Posterior vena cava (tissue), 2 donors: ENCODE measurements around the gene RPS6KA2. TPM values are rescaled to one million over a fixed set of nuclear protein-coding genes. Genes with fewer than 3 reads are reported as not detected.

Experiments
- DNase-seq: peaks from one replicate; pipeline ENCODE4 v3.0.0-alpha.2; 2020; ENCODE audit warnings: low spot score
- intact Hi-C, 2 donors: fragments of 100-400 bp; cut with DNase I; formaldehyde crosslinking; loops; one replicate each; pipeline versions ENCODE4 v1.14.1 to v1.14.2; 2022 to 2023
- total RNA-seq, 2 donors: library from RNA; stranded (reverse); fragmentation: NEBNext Ultra II Directional; extraction: Animal tissue kit (Norgen Biotek cat#: 25700); gene quantifications; one replicate each; pipeline ENCODE4 v1.2.1, GENCODE V29; 2021
- donor health status: DM: yes; HTN: yes; CAD: no.
- donor health status: DM: yes; HTN: yes; CAD: no.

RPS6KA2 gene
- total RNA-seq, 2 donors from 2014 or later = 34.0 to 43.4 TPM

GRCh38 chr6:166603043-166603690 lies 23.9 kb downstream of the RPS6KA2 start:
- no peak for DNase-seq
- intact Hi-C loops = no loop called here

- no peak for DNase-seq
- intact Hi-C loops = no loop called here
Measured at GRCh38 chr6:166601956-166602355, 25.1 kb downstream of the RPS6KA2 start.

GRCh38 chr6:166600931-166601330 lies 26.1 kb downstream of the RPS6KA2 start:
- intact Hi-C loops = no loop called here
- no peak for DNase-seq

GRCh38 chr6:166599205-166599604 lies 27.8 kb downstream of the RPS6KA2 start:
- intact Hi-C loops = no loop called here
- no peak for DNase-seq

- intact Hi-C loops = no loop called here
- no peak for DNase-seq
Measured at GRCh38 chr6:166598441-166599138, 28.5 kb downstream of the RPS6KA2 start.

GRCh38 chr6:166597711-166598440 lies 29.2 kb downstream of the RPS6KA2 start:
- DNase-seq = no peak
- intact Hi-C loops = no loop called here

- intact Hi-C loops = no loop called here
- no peak for DNase-seq
Measured at GRCh38 chr6:166596776-166597507, 30.1 kb downstream of the RPS6KA2 start.

GRCh38 chr6:166595949-166596348 lies 31.1 kb downstream of the RPS6KA2 start:
- intact Hi-C loops = no loop called here
- no peak for DNase-seq

- intact Hi-C loops = no loop called here
- DNase-seq = no peak
Measured at GRCh38 chr6:166595061-166595780, 31.8 kb downstream of the RPS6KA2 start.

GRCh38 chr6:166592821-166593220 lies 34.2 kb downstream of the RPS6KA2 start:
- DNase-seq = no peak
- intact Hi-C loops = no loop called here

GRCh38 chr6:166591961-166592520 lies 35.0 kb downstream of the RPS6KA2 start:
- intact Hi-C loops = no loop called here
- DNase-seq = no peak

- intact Hi-C loops = no loop called here
- DNase-seq = no peak
Measured at GRCh38 chr6:166591026-166591425, 36.0 kb downstream of the RPS6KA2 start.

GRCh38 chr6:166589786-166590574 lies 37.1 kb downstream of the RPS6KA2 start:
- DNase-seq = no peak
- intact Hi-C loops = no loop called here

GRCh38 chr6:166589337-166589731 lies 37.7 kb downstream of the RPS6KA2 start:
- no peak for DNase-seq
- intact Hi-C loops = no loop called here

GRCh38 chr6:166588691-166589336 lies 38.2 kb downstream of the RPS6KA2 start:
- intact Hi-C loops = no loop called here
- DNase-seq = no peak

- no peak for DNase-seq
- intact Hi-C loops = no loop called here
Measured at GRCh38 chr6:166587631-166588413, 39.2 kb downstream of the RPS6KA2 start.
